GM21619 (cell line): ENCODE measurements around the gene TAS2R50.
"Not testable (repeated sequence)": the region's sequence is repeated elsewhere in the genome, so short reads cannot be mapped to it uniquely, and the experiment has no call there.

Experiments used
- ATAC-seq: cut with Tn5 transposase; IDR thresholded peaks from one replicate; pipeline ENCODE4 v1.9.1; 2021; ENCODE audit not compliant: unreplicated experiment

The TAS2R50 gene

GRCh38 chr12:10986812-10987211, at the start of gene TAS2R50:
TAS2R50 (minus strand) TSS chr12:10986912; CDS start chr12:10986860, 52 bp downstream.
- no peak for ATAC-seq

- ATAC-seq: not testable (repeated sequence)
Observed at GRCh38 chr12:11033959-11034358, 47.2 kb upstream of the TAS2R50 start.

DNA sequence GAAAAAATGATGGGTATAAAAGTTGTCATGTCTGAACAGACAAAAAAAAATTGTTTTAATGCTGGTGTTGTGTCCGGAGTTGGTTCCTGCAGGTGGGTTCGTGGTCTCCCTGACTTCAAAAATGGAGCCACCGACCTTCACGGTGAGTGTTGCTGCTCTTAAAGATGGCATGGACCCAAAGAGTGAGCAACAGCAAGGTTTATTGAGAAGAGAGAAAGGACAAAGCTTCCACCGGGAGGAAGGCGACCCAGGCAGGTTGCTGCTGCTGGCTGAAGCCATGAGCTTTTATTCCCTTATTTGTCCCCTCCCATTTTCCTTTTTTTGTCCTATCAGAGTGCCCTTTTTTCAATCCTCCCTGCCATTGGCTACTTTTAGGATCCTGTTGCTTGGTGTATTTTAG, 44.6 kb upstream of the TAS2R50 start, which contains the start of gene TAS2R31:
Gene TAS2R31, minus strand, starts transcription at position 101 of the 400 bp plus-strand sequence. Its CDS starts 72 bp downstream, at position 29.
- no peak for ATAC-seq

GRCh38 chr12:11026118-11026517, 39.4 kb upstream of the TAS2R50 start:
- ATAC-seq: no peak

DNA sequence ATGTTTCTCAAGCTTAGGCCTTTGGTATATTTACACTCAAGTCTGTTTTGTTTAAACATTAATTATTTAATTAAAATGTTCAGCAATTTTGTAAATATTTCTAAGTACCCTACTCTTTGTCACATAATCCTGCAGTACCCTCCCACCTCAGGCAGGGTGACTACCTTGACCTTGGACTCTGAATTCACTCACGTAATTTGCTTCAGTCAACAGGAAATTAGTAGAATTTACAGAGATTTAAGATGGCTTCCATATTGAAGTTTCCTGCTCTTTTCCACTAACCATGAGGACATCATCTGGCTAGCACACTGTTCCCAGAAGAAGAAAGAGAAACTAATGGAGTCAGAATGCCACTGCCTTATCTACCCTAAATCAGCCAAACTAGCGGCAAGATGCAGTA, 36.7 kb upstream of the TAS2R50 start:
- ATAC-seq: no peak

- no peak for ATAC-seq
Observed at GRCh38 chr12:11022520-11022919, 35.8 kb upstream of the TAS2R50 start, which contains the start of gene TAS2R19. TAS2R19 (minus strand) TSS chr12:11022620; CDS start chr12:11022571, 49 bp downstream.

DNA sequence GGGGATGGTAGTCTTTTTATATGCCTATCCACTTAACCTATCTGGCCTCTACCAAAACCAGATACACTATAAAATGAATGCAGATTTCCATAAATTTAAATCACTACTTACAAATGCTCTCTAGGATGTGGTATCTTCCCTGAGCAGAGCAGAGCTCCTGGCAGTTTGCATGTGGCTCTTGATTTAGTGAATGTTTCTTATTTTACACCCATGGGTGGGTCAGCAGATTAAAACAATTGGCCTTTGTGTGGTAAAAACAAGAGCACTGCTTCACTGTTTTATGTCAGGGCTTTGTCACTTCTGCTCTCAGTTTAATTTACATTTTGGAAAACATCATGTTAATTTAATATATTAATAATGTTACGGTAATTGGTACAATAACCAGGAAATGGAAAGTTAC, 30.2 kb upstream of the TAS2R50 start:
- ATAC-seq: no peak

DNA sequence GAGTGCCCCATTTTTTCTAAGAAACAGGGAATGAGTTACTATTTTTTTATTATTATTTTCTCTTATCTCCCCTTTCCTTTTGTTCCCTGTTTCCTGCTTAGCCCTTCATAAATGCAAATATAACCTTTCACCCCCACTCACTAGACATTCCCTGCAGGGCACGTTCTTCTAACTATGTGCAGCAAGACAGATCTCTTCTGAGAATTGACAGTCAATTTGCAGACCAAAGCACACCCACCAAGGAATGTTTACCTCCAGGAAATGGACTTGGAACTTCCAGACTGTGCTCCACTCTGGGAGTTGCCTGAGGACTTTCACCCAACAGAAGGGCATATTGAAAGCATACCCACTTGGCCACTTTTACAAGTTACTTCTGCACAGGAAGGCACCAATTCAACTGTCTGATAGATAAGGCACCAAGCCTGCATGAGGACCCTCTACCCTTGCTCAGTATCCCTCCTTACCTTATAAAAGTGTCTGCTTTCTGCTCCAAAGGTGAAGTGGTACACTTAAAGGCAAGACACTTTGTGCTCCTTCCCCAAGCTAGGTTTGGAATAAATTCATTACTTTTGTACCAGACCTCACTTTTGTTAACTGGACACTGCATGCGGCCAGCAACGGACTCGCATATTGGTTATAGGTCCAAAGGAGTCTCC, 29.2 kb upstream of the TAS2R50 start:
- no peak for ATAC-seq

- ATAC-seq: no peak
Observed at GRCh38 chr12:11014234-11014633, 27.5 kb upstream of the TAS2R50 start.

GRCh38 chr12:11007608-11008007, 20.9 kb upstream of the TAS2R50 start:
- ATAC-seq: no peak

GRCh38 chr12:10998204-10998603, 11.5 kb upstream of the TAS2R50 start, which contains the start of gene TAS2R20:
TAS2R20 (minus strand) TSS chr12:10998304; CDS start chr12:10997875, 429 bp downstream.
- ATAC-seq: no peak

DNA sequence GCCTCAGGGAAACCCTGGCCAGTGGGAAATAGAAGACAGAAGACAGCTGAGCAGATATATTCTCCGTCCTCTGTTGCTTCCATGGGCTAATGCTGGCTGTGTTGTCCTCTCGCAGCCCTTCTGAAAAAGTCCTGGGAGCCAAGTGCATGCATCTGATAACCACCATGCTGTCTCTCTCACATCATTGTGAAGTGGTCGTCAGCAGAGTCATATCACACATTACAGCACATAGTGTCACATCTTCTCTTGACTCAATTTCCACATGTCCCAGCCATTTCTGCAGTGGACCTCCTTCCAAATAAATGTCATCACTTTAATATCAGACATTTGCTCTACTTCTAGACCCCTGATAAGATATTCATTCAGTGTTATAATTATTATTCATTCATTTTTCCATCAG, 7.6 kb upstream of the TAS2R50 start:
- ATAC-seq: no peak

- ATAC-seq: no peak
Observed at GRCh38 chr12:10989107-10989506, 2.4 kb upstream of the TAS2R50 start.

- ATAC-seq: no peak
Observed at GRCh38 chr12:10982244-10982643, 4.5 kb downstream of the TAS2R50 start.

DNA sequence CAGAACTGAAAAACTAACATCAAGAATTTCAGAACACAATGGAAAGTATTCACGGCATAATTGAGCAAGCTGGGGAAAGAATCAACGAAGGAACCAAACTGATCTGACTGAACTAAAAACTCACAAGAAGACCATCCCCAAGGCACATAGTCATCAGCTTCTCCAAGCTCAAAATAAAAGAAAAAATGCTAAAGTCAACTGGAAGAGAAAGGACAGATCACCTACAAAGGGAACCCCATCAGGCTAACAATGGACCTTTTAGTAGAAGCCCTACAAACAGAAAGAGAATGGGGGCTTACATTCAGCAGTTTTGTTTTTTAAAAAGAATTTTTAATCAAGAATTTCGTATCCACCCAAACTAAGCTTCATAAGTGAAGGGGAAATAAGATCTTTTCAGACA, 11.7 kb downstream of the TAS2R50 start:
- ATAC-seq: no peak

- no peak for ATAC-seq
Observed at GRCh38 chr12:10968765-10969456, 17.8 kb downstream of the TAS2R50 start.

- no peak for ATAC-seq
Observed at GRCh38 chr12:10967409-10967808, 19.3 kb downstream of the TAS2R50 start.

GRCh38 chr12:10966314-10966713, 20.4 kb downstream of the TAS2R50 start:
- ATAC-seq: no peak

DNA sequence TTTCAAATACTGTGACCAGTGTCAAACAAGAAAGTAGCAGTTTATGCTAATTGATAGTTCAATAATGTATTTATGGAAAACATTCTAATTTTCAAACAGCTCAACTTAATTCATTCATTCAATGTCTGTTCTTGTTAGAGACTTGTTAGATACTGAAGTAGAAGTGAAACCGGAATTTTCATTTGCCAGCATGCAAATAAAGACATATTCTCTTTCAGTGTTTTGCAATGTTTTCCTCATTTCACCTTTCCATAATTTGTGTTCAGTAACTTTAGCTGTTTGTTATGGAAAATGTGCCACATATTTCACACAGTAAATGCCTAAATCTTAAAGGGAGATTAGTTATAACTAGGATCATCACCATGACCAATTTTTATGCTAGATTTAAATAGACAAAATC, 21.2 kb downstream of the TAS2R50 start:
- no peak for ATAC-seq

DNA sequence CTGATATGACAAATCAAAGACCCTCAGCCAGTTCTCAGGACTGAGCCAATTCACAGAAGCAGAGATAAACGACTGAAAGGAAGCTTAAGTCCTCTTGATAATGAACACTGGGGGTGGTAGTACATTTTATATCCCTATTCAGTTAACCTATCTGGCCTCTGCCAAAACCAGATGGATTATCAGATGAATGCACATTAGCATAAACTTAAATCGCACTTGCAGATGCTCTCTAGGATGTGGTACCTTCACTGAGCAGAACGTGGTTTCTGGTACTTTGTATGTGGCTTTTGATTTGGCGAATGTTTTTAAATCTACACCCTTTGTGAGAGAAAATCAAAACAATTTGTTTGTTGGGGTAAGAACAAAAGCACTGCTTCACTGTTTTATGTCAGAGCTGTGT, 26.5 kb downstream of the TAS2R50 start:
- ATAC-seq: no peak

- ATAC-seq: no peak
Observed at GRCh38 chr12:10959804-10960203, 26.9 kb downstream of the TAS2R50 start.

GRCh38 chr12:10957741-10958140, 29.0 kb downstream of the TAS2R50 start:
- ATAC-seq: no peak
